H1 (cell line): ENCODE results near the gene ROBO2. TPM values are rescaled to one million over a fixed set of nuclear protein-coding genes. Genes with fewer than 3 reads are reported as not detected.
A peak's percentile ranks its signal among the peaks of the same experiment; 100 is the strongest.

ENCODE experiments used
- CTCF ChIA-PET: fragments of 300-600 bp; sonication (Branson Sonifier 250); formaldehyde crosslinking; loops from one replicate; lab custom pipeline; 2021; ENCODE audit not compliant: partially characterized antibody; lab: Charles Lee
- POLR2A ChIA-PET: fragments of 300-600 bp; sonication (Branson Sonifier 250); formaldehyde crosslinking; loops from one replicate; lab custom pipeline; 2021; ENCODE audit warnings: inconsistent platforms; ENCODE audit not compliant: partially characterized antibody; lab: Charles Lee
- DNase-seq, 2 experiments: peaks; one replicate each; pipeline versions ENCODE4 v3.0.0 to v3.0.0-alpha.2; 2010 to 2022; ENCODE audit warnings: low spot score in 2 of 2, low read depth in 1 of 2, mixed read lengths in 1 of 2
- FAIRE-seq: peaks from 2 replicates; lab custom pipeline; 2011; peaks lifted over from hg19 to GRCh38; lab: Jason Lieb, UNC
- H2AFZ ChIP-seq: 2 replicates; pipeline ENCODE4 v1.8.1; 2012; ENCODE audit warnings: low read length, inconsistent platforms
- H2AK5ac ChIP-seq: 2 replicates; pipeline ENCODE4 v1.6.1; 2013; ENCODE audit warnings: low read depth, low read length
- H2BK120ac ChIP-seq: replicated peaks from 2 replicates; pipeline ENCODE3; 2013; ENCODE audit warnings: low read depth, low read length, inconsistent platforms
- H2BK12ac ChIP-seq: 2 replicates; pipeline ENCODE4 v1.6.1; 2013; ENCODE audit warnings: low read depth, low read length
- H2BK15ac ChIP-seq: 2 replicates; pipeline ENCODE4 v1.6.1; 2013; ENCODE audit warnings: low read length
- H2BK20ac ChIP-seq: 2 replicates; pipeline ENCODE4 v1.6.1; 2013; ENCODE audit warnings: low read length
- H2BK5ac ChIP-seq: 2 replicates; pipeline ENCODE4 v1.6.1; 2013; ENCODE audit warnings: low read depth, low read length
- H3K14ac ChIP-seq: 2 replicates; pipeline ENCODE4 v1.6.1; 2013; ENCODE audit warnings: inconsistent platforms; ENCODE audit not compliant: insufficient read length
- H3K18ac ChIP-seq: 2 replicates; pipeline ENCODE4 v1.6.1; 2013; ENCODE audit warnings: low read length; ENCODE audit errors: extremely low read depth
- H3K23ac ChIP-seq: 2 replicates; pipeline ENCODE4 v1.6.1; 2013; ENCODE audit warnings: inconsistent platforms; ENCODE audit not compliant: insufficient read length
- H3K23me2 ChIP-seq: 2 replicates; pipeline ENCODE4 v1.6.1; 2013; ENCODE audit warnings: low read depth, low read length
- H3K27ac ChIP-seq: 2 replicates; pipeline ENCODE4 v1.6.1; 2011; ENCODE audit warnings: low read depth, low read length, inconsistent platforms
- H3K27me3 ChIP-seq, 4 experiments: replicated peaks in 1 of 4; 1 replicate in 1 of 4; 2 replicates in 3 of 4; pipeline versions ENCODE4 v1.6.1 to v1.8.1; 2011 to 2013; ENCODE audit warnings: low read length in 3 of 4, mild to moderate bottlenecking in 3 of 4, inconsistent platforms in 2 of 4, mixed read lengths in 2 of 4, moderate library complexity in 1 of 4; ENCODE audit not compliant: control insufficient read depth in 3 of 4, insufficient read depth in 3 of 4; ENCODE audit errors: extremely low read depth in 1 of 4
- H3K36me3 ChIP-seq, 4 experiments: 2 replicates each; pipeline versions ENCODE4 v1.6.1 to v1.8.1; 2011 to 2013; ENCODE audit warnings: mild to moderate bottlenecking in 4 of 4, low read length in 3 of 4, moderate library complexity in 2 of 4, control low read depth in 1 of 4, inconsistent platforms in 1 of 4; ENCODE audit not compliant: insufficient read depth in 4 of 4, control insufficient read depth in 2 of 4
- H3K4ac ChIP-seq: replicated peaks from 2 replicates; pipeline ENCODE3; 2013; ENCODE audit warnings: low read length, low read depth, mixed read lengths, inconsistent platforms; ENCODE audit not compliant: insufficient read length
- H3K4me1 ChIP-seq, 4 experiments: replicated peaks in 1 of 4; 1 replicate in 1 of 4; 2 replicates in 3 of 4; pipeline versions ENCODE4 v1.6.1 to v1.8.1; 2011 to 2013; ENCODE audit warnings: low read length in 3 of 4, inconsistent platforms in 2 of 4, mixed read lengths in 1 of 4; ENCODE audit not compliant: insufficient read depth in 4 of 4, control insufficient read depth in 3 of 4
- H3K4me2 ChIP-seq, 2 experiments: 2 replicates each; pipeline versions ENCODE4 v1.6.1 to v1.8.1; 2011 to 2013; ENCODE audit warnings: low read depth in 2 of 2, low read length in 2 of 2, control low read depth in 1 of 2, inconsistent platforms in 1 of 2, mild to moderate bottlenecking in 1 of 2; ENCODE audit not compliant: insufficient read depth in 1 of 2
- H3K4me3 ChIP-seq, 4 experiments: fragments of 200-600, 300-600 bp in 1 of 4; sonication (generic), shearing (Covaris generic), sonication (Bioruptor Twin) in 1 of 4; 2 replicates each; pipeline versions ENCODE4 v1.5.1 to v1.8.1; 2011 to 2016; ENCODE audit warnings: low read length in 4 of 4, low read depth in 3 of 4, control low read depth in 2 of 4, inconsistent platforms in 2 of 4, mild to moderate bottlenecking in 2 of 4, mixed read lengths in 1 of 4, moderate library complexity in 1 of 4; ENCODE audit not compliant: insufficient read depth in 2 of 4; ENCODE audit errors: extremely low read depth in 1 of 4
- H3K56ac ChIP-seq: replicated peaks from 2 replicates; pipeline ENCODE3; 2013; ENCODE audit warnings: low read depth, mild to moderate bottlenecking, mixed read lengths, low read length, inconsistent platforms; ENCODE audit not compliant: insufficient read length
- H3K79me1 ChIP-seq: 2 replicates; pipeline ENCODE4 v1.6.1; 2013; ENCODE audit warnings: low read depth, low read length, control low read depth
- H3K79me2 ChIP-seq, 2 experiments: 2 replicates each; pipeline versions ENCODE4 v1.6.1 to v1.8.1; 2012 to 2013; ENCODE audit warnings: low read length in 2 of 2, mild to moderate bottlenecking in 2 of 2, inconsistent platforms in 1 of 2; ENCODE audit not compliant: insufficient read depth in 2 of 2, control insufficient read depth in 1 of 2
- H3K9ac ChIP-seq, 4 experiments: replicated peaks in 1 of 4; 1 replicate in 1 of 4; 2 replicates in 3 of 4; pipeline versions ENCODE4 v1.6.1 to v1.8.1; 2011 to 2013; ENCODE audit warnings: low read depth in 3 of 4, low read length in 3 of 4, control low read depth in 2 of 4, mild to moderate bottlenecking in 2 of 4, moderate library complexity in 2 of 4, inconsistent platforms in 1 of 4; ENCODE audit errors: extremely low read depth in 1 of 4
- H3K9me3 ChIP-seq, 2 experiments: 2 replicates each; pipeline versions ENCODE4 v1.6.1 to v1.8.1; 2012 to 2013; ENCODE audit warnings: mild to moderate bottlenecking in 2 of 2, moderate library complexity in 2 of 2, control low read depth in 1 of 2, inconsistent platforms in 1 of 2, low read depth in 1 of 2, low read length in 1 of 2, mixed read lengths in 1 of 2; ENCODE audit not compliant: insufficient read depth in 2 of 2
- H4K20me1 ChIP-seq, 2 experiments: replicated peaks in 1 of 2; 2 replicates each; pipeline versions ENCODE3 to v1.8.1; 2011 to 2013; ENCODE audit warnings: inconsistent platforms in 2 of 2, low read length in 2 of 2, mild to moderate bottlenecking in 1 of 2; ENCODE audit not compliant: insufficient read depth in 2 of 2, control insufficient read depth in 1 of 2
- H4K5ac ChIP-seq: 2 replicates; pipeline ENCODE4 v1.6.1; 2013; ENCODE audit warnings: low read length, low read depth, mixed read lengths, inconsistent platforms; ENCODE audit not compliant: insufficient read length
- H4K8ac ChIP-seq: 2 replicates; pipeline ENCODE4 v1.8.0; 2013; ENCODE audit warnings: mild to moderate bottlenecking, moderate library complexity, low read length, inconsistent platforms; ENCODE audit not compliant: insufficient read depth; ENCODE audit errors: extremely low read depth
- H4K91ac ChIP-seq: replicated peaks from 2 replicates; pipeline ENCODE3; 2013; ENCODE audit warnings: low read length, mixed read lengths, inconsistent platforms; ENCODE audit not compliant: insufficient read length
- CBX8 ChIP-seq: fragments of 300-800, 300-1000 bp; sonication (generic); IDR thresholded peaks from 2 replicates; pipeline ENCODE4 v1.7.1; 2016; ENCODE audit warnings: low read depth, low read length, borderline replicate concordance
- CTCF ChIP-seq, 3 experiments: IDR thresholded peaks; 1 replicate in 2 of 3; 2 replicates in 1 of 3; pipeline versions ENCODE4 v1.5.1 to v1.6.1; 2011; ENCODE audit warnings: low read length in 3 of 3, mild to moderate bottlenecking in 3 of 3, inconsistent platforms in 2 of 3, low read depth in 1 of 3, moderate library complexity in 1 of 3; ENCODE audit not compliant: insufficient read depth in 1 of 3; ENCODE audit errors: control extremely low read depth in 1 of 3
- HDAC2 ChIP-seq, 2 experiments: fragments of 300-600 bp in 1 of 2; sonication (generic) in 1 of 2; IDR thresholded peaks; 2 replicates each; pipeline ENCODE4 v1.6.1; 2011 to 2012; ENCODE audit warnings: low read depth in 2 of 2, low read length in 2 of 2, mild to moderate bottlenecking in 2 of 2, moderate library complexity in 2 of 2, borderline replicate concordance in 1 of 2, inconsistent platforms in 1 of 2
- JUN ChIP-seq: IDR thresholded peaks from 2 replicates; pipeline ENCODE4 v1.6.1; 2011; ENCODE audit warnings: low read depth, mild to moderate bottlenecking, improper control_type of control experiment, low read length
- KDM5A ChIP-seq: fragments of 200-600 bp; IDR thresholded peaks from 2 replicates; pipeline ENCODE4 v1.7.1; 2012; ENCODE audit warnings: mild to moderate bottlenecking, low read length, inconsistent platforms, mixed read lengths
- TAF7 ChIP-seq: optimal IDR thresholded peaks from 2 replicates; pipeline ENCODE3; 2011; ENCODE audit warnings: low read depth, mild to moderate bottlenecking, inconsistent platforms, low read length, moderate library complexity, borderline replicate concordance
- WGBS, 2 experiments: shearing (Covaris generic) in 1 of 2; methylation state at CpG; one replicate each; pipeline versions ENCODE4 v1.1.6 to v1.1.7; 2013 to 2015; ENCODE audit warnings: low lambda C conversion rate in 2 of 2, mixed read lengths in 2 of 2, inconsistent platforms in 1 of 2, low coverage in 1 of 2, missing lambda C conversion rate in 1 of 2; ENCODE audit not compliant: insufficient replicate concordance in 2 of 2, insufficient coverage in 1 of 2, insufficient read length in 1 of 2; ENCODE audit errors: extremely low coverage in 1 of 2, missing lambda C conversion rate in 1 of 2; 5-methylcytosine and 5-hydroxymethylcytosine counted together
- polyA plus RNA-seq, 7 experiments: library from polyadenylated mRNA; depleted of rRNA in 3 of 7; stranded (reverse) in 5 of 7; unstranded in 2 of 7; fragments of >200 nt in 5 of 7; fragments of 200-250 nt in 2 of 7; gene quantifications; 1 replicate in 5 of 7; 2 replicates in 1 of 7; 4 replicates in 1 of 7; pipeline versions ENCODE4 v1.2.1 to v1.2.3, GENCODE V29; 2011 to 2013; ENCODE audit warnings: missing spikeins in 2 of 7, mixed read lengths in 2 of 7
- total RNA-seq: library from RNA; stranded (reverse); fragmentation: NEBNext Ultra II Directional; extraction: Animal tissue kit (Norgen Biotek cat#: 25700); gene quantifications from 2 replicates; pipeline ENCODE4 v1.2.1, GENCODE V29; 2021
- TF ChIP-seq, protein P1 (sequence below): IDR thresholded peaks from 2 replicates; pipeline ENCODE4 v1.6.1; 2012; ENCODE audit warnings: low read length, inconsistent platforms

The ROBO2 gene
- total and polyA plus RNA-seq, 2 of the 8 experiments (the other 6 are each of a cell fraction or from before 2014, with no cell fraction given): 1.5 to 2.9 TPM

- Histone ChIP-seq H3K27me3 (no peaks in the 10 kb centered on the region), H3K4me2 (peak overlapping the region; percentile 16 to 31; a peak in 3 of 4 replicates), H3K23me2 (no peaks in the 10 kb centered on the region), H2BK5ac (0 out of 2 replicates have a peak overlapping the region, but pooled peaks have one; percentile 41), H3K27ac (no peak overlapping the region), H3K23ac (no peak overlapping the region), H2BK120ac (no peak overlapping the region), H4K91ac (no peak overlapping the region), H4K20me1 (no peaks in the 10 kb centered on the region), H3K4ac (no peak overlapping the region), H3K18ac (peak overlapping the region; percentile 67; the same call in 1 of the 2 replicates), H3K4me3 (peak overlapping the region in 1 of 4 experiments; percentile 32; a peak in 2 of 8 replicates), H3K79me2 (no peaks in the 10 kb centered on the region), H4K8ac (no peak overlapping the region), H3K9me3 (no peaks in the 10 kb centered on the region), H3K56ac (no peak overlapping the region), H3K36me3 (no peaks in the 10 kb centered on the region), H2AK5ac (no peak overlapping the region), H3K79me1 (no peaks in the 10 kb centered on the region), H3K9ac (peak overlapping the region in 1 of 4 experiments; percentile 13; a peak in 1 of 7 replicates), H2BK15ac (no peak overlapping the region), H2BK20ac (no peak overlapping the region), H2AFZ (0 out of 2 replicates have a peak overlapping the region, but pooled peaks have one; percentile 49), H4K5ac (no peak overlapping the region), H3K14ac (no peak overlapping the region), H2BK12ac (no peak overlapping the region), H3K4me1 (peaks cover 2 to 8% (median 5%) of the 10 kb centered on the region in 4 experiments; a peak in 5 of 7 replicates)
- ChIA-PET CTCF (interaction anchor here (0.8 kb wide), 1 partner anchor 20 kb away, joined by 3 read pairs; no protein-coding TSS in a partner anchor), POLR2A (interaction anchor here (1.3 kb wide), 1 partner anchor 41 kb away, joined by 6 read pairs; the partner anchor contains the start of gene ROBO2)
- FAIRE-seq: peak; percentile 97
- peak in 1 of 2 experiments; percentile 13 for DNase-seq
- 36 to 100% methylated on average over 1 to 12 of the region's 12 CpGs for whole genome bisulfite sequencing, 2 experiments
- TF ChIP-seq, protein P1, sequence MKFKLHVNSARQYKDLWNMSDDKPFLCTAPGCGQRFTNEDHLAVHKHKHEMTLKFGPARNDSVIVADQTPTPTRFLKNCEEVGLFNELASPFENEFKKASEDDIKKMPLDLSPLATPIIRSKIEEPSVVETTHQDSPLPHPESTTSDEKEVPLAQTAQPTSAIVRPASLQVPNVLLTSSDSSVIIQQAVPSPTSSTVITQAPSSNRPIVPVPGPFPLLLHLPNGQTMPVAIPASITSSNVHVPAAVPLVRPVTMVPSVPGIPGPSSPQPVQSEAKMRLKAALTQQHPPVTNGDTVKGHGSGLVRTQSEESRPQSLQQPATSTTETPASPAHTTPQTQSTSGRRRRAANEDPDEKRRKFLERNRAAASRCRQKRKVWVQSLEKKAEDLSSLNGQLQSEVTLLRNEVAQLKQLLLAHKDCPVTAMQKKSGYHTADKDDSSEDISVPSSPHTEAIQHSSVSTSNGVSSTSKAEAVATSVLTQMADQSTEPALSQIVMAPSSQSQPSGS: no peak
- TF ChIP-seq KDM5A (no peak), CBX8 (no peak), TAF7 (no peak), CTCF (IDR thresholded peaks at IDR 0.05; ENCODE audit: control extremely low read depth in 1 of 3, insufficient read depth in 1 of 3, low read depth in 1 of 3, low read length in 3 of 3) (no peak), JUN (no peak), HDAC2 (IDR thresholded peaks at IDR 0.05; ENCODE audit: borderline replicate concordance in 1 of 2, low read depth in 2 of 2, low read length in 2 of 2) (peak in 1 of 2 experiments; percentile 71; a peak in 1 of 4 replicates)
These were observed 40.2 kb downstream of the ROBO2 start for GRCh38 chr3:77079988-77080610.
